ENCODE data around the gene UNC5C.

GRCh38 chr4:95545546-95545945 is 3.2 kb downstream of the UNC5C start:
- TF ChIP-seq FOXA1 (IDR thresholded peaks at IDR 0.05) (no peak), RAD21 (IDR thresholded peaks at IDR 0.05) (no peak), CTCF (IDR thresholded peaks at IDR 0.05; ENCODE audit: low read depth, low read length, missing input control) (no peak), GABPA (IDR thresholded peaks at IDR 0.05 in 1 of 2, conservative IDR thresholded peaks at IDR 0.05 in 1 of 2) (no peak), EGR1 (IDR thresholded peaks at IDR 0.05; ENCODE audit: low read depth in 2 of 2) (no peak), REST (IDR thresholded peaks at IDR 0.05) (no peak), MAX (IDR thresholded peaks at IDR 0.05) (no peak), TAF1 (conservative IDR thresholded peaks at IDR 0.05) (no peak)
